Trophoblast cell (in vitro differentiated cells and primary cell): ENCODE measurements around the gene CDH3.

Source experiments
- DNase-seq, 2 donors: peaks; one replicate each; pipeline ENCODE4 v3.0.0-alpha.2; 2016
- H2AFZ ChIP-seq: 2 replicates; pipeline ENCODE4 v1.6.1; 2013; ENCODE audit warnings: low read length, moderate library complexity, mild to moderate bottlenecking; ENCODE audit not compliant: insufficient read depth, poor library complexity
- H2AK5ac ChIP-seq: 2 replicates; pipeline ENCODE4 v1.6.1; 2013; ENCODE audit warnings: mild to moderate bottlenecking, low read length
- H2BK120ac ChIP-seq: 2 replicates; pipeline ENCODE4 v1.6.1; 2013; ENCODE audit warnings: low read length, mild to moderate bottlenecking, moderate library complexity; ENCODE audit not compliant: insufficient read depth, poor library complexity
- H2BK12ac ChIP-seq: 2 replicates; pipeline ENCODE4 v1.6.1; 2013; ENCODE audit warnings: mild to moderate bottlenecking, low read length, moderate library complexity
- H2BK5ac ChIP-seq: 2 replicates; pipeline ENCODE4 v1.6.1; 2013; ENCODE audit warnings: low read length, low read depth, moderate library complexity, mild to moderate bottlenecking; ENCODE audit not compliant: poor library complexity
- H3K14ac ChIP-seq: 2 replicates; pipeline ENCODE4 v1.6.1; 2013; ENCODE audit warnings: mild to moderate bottlenecking, low read length
- H3K18ac ChIP-seq: 2 replicates; pipeline ENCODE4 v1.6.1; 2013; ENCODE audit warnings: mild to moderate bottlenecking, low read length
- H3K23ac ChIP-seq: 2 replicates; pipeline ENCODE4 v1.6.1; 2013; ENCODE audit warnings: low read length
- H3K27ac ChIP-seq: 2 replicates; pipeline ENCODE4 v1.5.1; 2013; ENCODE audit warnings: low read depth, mild to moderate bottlenecking, inconsistent platforms, low read length, moderate library complexity
- H3K27me3 ChIP-seq: 2 replicates; pipeline ENCODE4 v1.6.1; 2013; ENCODE audit warnings: inconsistent platforms, mild to moderate bottlenecking, low read length, moderate library complexity; ENCODE audit not compliant: insufficient read depth
- H3K36me3 ChIP-seq, 2 experiments: 1 replicate in 1 of 2; 2 replicates in 1 of 2; pipeline ENCODE4 v1.6.1; 2013; ENCODE audit warnings: low read length in 2 of 2, mild to moderate bottlenecking in 2 of 2, moderate library complexity in 1 of 2; ENCODE audit not compliant: insufficient read depth in 2 of 2, control insufficient read depth in 1 of 2
- H3K4ac ChIP-seq: 2 replicates; pipeline ENCODE4 v1.6.1; 2013; ENCODE audit warnings: low read depth, mild to moderate bottlenecking, low read length, moderate library complexity
- H3K4me1 ChIP-seq, 2 experiments: 1 replicate in 1 of 2; 2 replicates in 1 of 2; pipeline ENCODE4 v1.6.1; 2013; ENCODE audit warnings: low read length in 2 of 2, mild to moderate bottlenecking in 2 of 2, moderate library complexity in 1 of 2; ENCODE audit not compliant: insufficient read depth in 2 of 2, control insufficient read depth in 1 of 2
- H3K4me2 ChIP-seq: 2 replicates; pipeline ENCODE4 v1.6.1; 2013; ENCODE audit warnings: inconsistent platforms, mild to moderate bottlenecking, low read length, moderate library complexity
- H3K4me3 ChIP-seq: 2 replicates; pipeline ENCODE4 v1.5.1; 2013; ENCODE audit warnings: mild to moderate bottlenecking, low read depth, low read length, inconsistent platforms
- H3K79me1 ChIP-seq: one replicate; pipeline ENCODE4 v1.6.1; 2013; ENCODE audit warnings: low read length
- H3K79me2 ChIP-seq: 2 replicates; pipeline ENCODE4 v1.6.1; 2013; ENCODE audit warnings: low read length, mild to moderate bottlenecking; ENCODE audit not compliant: control insufficient read depth, insufficient read depth, poor library complexity
- H3K9ac ChIP-seq: 2 replicates; pipeline ENCODE4 v1.6.1; 2013; ENCODE audit warnings: mild to moderate bottlenecking, low read length
- H3K9me3 ChIP-seq: 2 replicates; pipeline ENCODE4 v1.6.1; 2013; ENCODE audit warnings: low read depth, mild to moderate bottlenecking, control low read depth, inconsistent platforms, low read length; ENCODE audit not compliant: insufficient read depth
- H4K12ac ChIP-seq: 2 replicates; pipeline ENCODE4 v1.6.1; 2013; ENCODE audit warnings: low read depth, mild to moderate bottlenecking, low read length, moderate library complexity
- H4K8ac ChIP-seq: 2 replicates; pipeline ENCODE4 v1.6.1; 2013; ENCODE audit warnings: low read depth, mild to moderate bottlenecking, low read length, moderate library complexity
- H4K91ac ChIP-seq: one replicate; pipeline ENCODE4 v1.6.1; 2013; ENCODE audit warnings: low read depth, mild to moderate bottlenecking, low read length, moderate library complexity
- WGBS: extraction: QIAGEN DNeasy Blood & Tissue Kit; methylation state at CpG from one replicate; pipeline ENCODE4 v1.1.7; 2013; ENCODE audit warnings: missing lambda C conversion rate; ENCODE audit not compliant: insufficient read length, insufficient coverage; ENCODE audit errors: extremely low coverage; 5-methylcytosine and 5-hydroxymethylcytosine counted together

The CDH3 gene

DNA sequence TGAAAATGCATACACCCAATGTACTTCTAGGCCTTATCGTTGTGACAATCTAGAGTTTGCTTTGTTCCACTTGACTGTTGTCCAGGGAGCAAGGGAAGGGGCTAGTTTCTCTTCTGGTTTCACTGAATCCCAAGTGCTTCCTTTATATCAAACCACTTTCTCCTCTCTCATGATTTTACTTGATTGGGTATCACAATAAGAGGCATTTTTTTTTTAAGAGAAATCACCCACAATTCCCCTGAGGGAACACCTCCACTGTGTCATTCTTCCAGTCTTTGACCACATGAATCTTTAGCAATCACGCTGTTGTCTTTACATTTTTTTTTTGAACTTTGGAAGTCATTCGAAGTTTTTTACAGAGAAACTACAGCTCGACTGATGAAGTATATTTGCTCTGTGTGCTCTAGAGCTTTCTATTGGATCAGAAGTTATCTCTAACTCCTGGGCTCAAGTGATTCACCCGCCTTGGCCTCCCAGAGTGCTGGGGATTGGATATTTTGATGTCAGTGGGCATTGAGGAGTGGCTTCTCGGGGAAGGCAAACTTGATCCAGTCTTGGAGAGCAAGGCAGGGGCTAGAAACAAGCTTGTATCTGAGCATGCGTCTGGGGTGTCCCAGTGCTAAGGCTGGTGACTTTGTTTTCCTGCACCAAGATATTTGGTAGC is 95.0 kb downstream of the CDH3 start:
- Histone ChIP-seq H3K4me1 (peaks cover 30 to 35% of the 10 kb centered on the region in 2 experiments), H4K91ac (no peak overlapping the region), H3K27me3 (no peaks in the 10 kb centered on the region), H3K23ac (no peak overlapping the region), H2BK120ac (no peak overlapping the region), H3K27ac (no peak overlapping the region), H2AK5ac (no peak overlapping the region), H3K79me1 (peaks cover 23% of the 10 kb centered on the region), H3K18ac (no peak overlapping the region), H3K14ac (no peak overlapping the region), H2BK5ac (no peak overlapping the region), H2AFZ (no peak overlapping the region), H3K36me3 (peaks cover 0 to 7% of the 10 kb centered on the region in 2 experiments), H3K79me2 (peaks cover 21% of the 10 kb centered on the region), H3K4me3 (no peak overlapping the region), H4K12ac (no peak overlapping the region), H2BK12ac (no peak overlapping the region), H3K4me2 (no peak overlapping the region), H4K8ac (no peak overlapping the region), H3K4ac (peak overlapping the region; percentile 29), H3K9ac (no peak overlapping the region), H3K9me3 (peaks cover 1% of the 10 kb centered on the region)
- no CpG with 5 or more reads among the region's 7 CpGs for WGBS
- DNase-seq = no peak

- no peak overlapping the region for H2BK12ac ChIP-seq
- no peak overlapping the region for H4K12ac ChIP-seq
- peaks cover 24% of the 10 kb centered on the region for H3K79me1 ChIP-seq
- H3K79me2 ChIP-seq = peaks cover 21% of the 10 kb centered on the region
- no peak overlapping the region for H4K91ac ChIP-seq
- no peaks in the 10 kb centered on the region for H3K27me3 ChIP-seq
- peak overlapping the region; percentile 73 for H3K4ac ChIP-seq
- H2BK120ac ChIP-seq = no peak overlapping the region
- no peak overlapping the region for H3K14ac ChIP-seq
- peaks cover 0 to 7% of the 10 kb centered on the region in 2 experiments for H3K36me3 ChIP-seq
- DNase-seq = no peak
- no peak overlapping the region for H3K23ac ChIP-seq
- peak overlapping the region; percentile 19 for H2AK5ac ChIP-seq
- no peak overlapping the region for H3K4me3 ChIP-seq
- H3K4me1 ChIP-seq = peaks cover 32 to 38% of the 10 kb centered on the region in 2 experiments
- no peak overlapping the region for H3K27ac ChIP-seq
- H3K9me3 ChIP-seq = peaks cover 1% of the 10 kb centered on the region
- H3K18ac ChIP-seq = no peak overlapping the region
- peak overlapping the region; percentile 18 for H2BK5ac ChIP-seq
- no peak overlapping the region for H3K9ac ChIP-seq
- H2AFZ ChIP-seq = no peak overlapping the region
- H3K4me2 ChIP-seq = no peak overlapping the region
- no CpG with 5 or more reads among the region's 9 CpGs for WGBS
- H4K8ac ChIP-seq = no peak overlapping the region
These were observed 95.7 kb downstream of the CDH3 start for GRCh38 chr16:68740628-68741346.

- H3K27me3 ChIP-seq = no peaks in the 10 kb centered on the region
- H3K4me3 ChIP-seq = no peak overlapping the region
- peaks cover 29 to 35% of the 10 kb centered on the region in 2 experiments for H3K4me1 ChIP-seq
- H3K18ac ChIP-seq = no peak overlapping the region
- H2BK12ac ChIP-seq = peak overlapping the region; percentile 63
- H4K12ac ChIP-seq = no peak overlapping the region
- H2BK5ac ChIP-seq = no peak overlapping the region
- H3K4ac ChIP-seq = peak overlapping the region; percentile 23
- H3K79me1 ChIP-seq = peaks cover 13% of the 10 kb centered on the region
- H3K9ac ChIP-seq = no peak overlapping the region
- no peak overlapping the region for H3K23ac ChIP-seq
- no peak overlapping the region for H4K8ac ChIP-seq
- H3K27ac ChIP-seq = peak overlapping the region; percentile 20
- no peak overlapping the region for H2AFZ ChIP-seq
- DNase-seq = no peak
- no peak overlapping the region for H2AK5ac ChIP-seq
- H3K79me2 ChIP-seq = peaks cover 18% of the 10 kb centered on the region
- H3K14ac ChIP-seq = no peak overlapping the region
- no peaks in the 10 kb centered on the region for H3K9me3 ChIP-seq
- H4K91ac ChIP-seq = no peak overlapping the region
- H3K4me2 ChIP-seq = no peak overlapping the region
- H3K36me3 ChIP-seq = peaks cover 5 to 7% of the 10 kb centered on the region in 2 experiments
- H2BK120ac ChIP-seq = peak overlapping the region; percentile 22
- no CpG with 5 or more reads among the region's 4 CpGs for WGBS
These were observed 98.6 kb downstream of the CDH3 start for GRCh38 chr16:68743664-68744063.

GRCh38 chr16:68744744-68745280 is 99.7 kb downstream of the CDH3 start:
- no peak overlapping the region for H3K14ac ChIP-seq
- peak overlapping the region; percentile 89 for H4K91ac ChIP-seq
- H3K18ac ChIP-seq = no peak overlapping the region
- H3K23ac ChIP-seq = no peak overlapping the region
- H3K79me2 ChIP-seq = peaks cover 21% of the 10 kb centered on the region
- H3K9ac ChIP-seq = no peak overlapping the region
- peak; percentile 96 to 99 for DNase-seq
- H2BK12ac ChIP-seq = peak overlapping the region; percentile 66
- no peaks in the 10 kb centered on the region for H3K9me3 ChIP-seq
- peaks cover 7 to 13% of the 10 kb centered on the region in 2 experiments for H3K36me3 ChIP-seq
- H4K8ac ChIP-seq = peak overlapping the region; percentile 45
- H3K27me3 ChIP-seq = no peaks in the 10 kb centered on the region
- peak overlapping the region; percentile 45 for H3K4me3 ChIP-seq
- H3K4me1 ChIP-seq = peaks cover 27 to 35% of the 10 kb centered on the region in 2 experiments
- H3K4me2 ChIP-seq = peak overlapping the region; percentile 67
- H3K27ac ChIP-seq = peak overlapping the region; percentile 88
- no peak overlapping the region for H2AFZ ChIP-seq
- WGBS = no CpG with 5 or more reads among the region's 11 CpGs
- no peak overlapping the region for H2AK5ac ChIP-seq
- H2BK5ac ChIP-seq = peak overlapping the region; percentile 62
- H3K4ac ChIP-seq = peak overlapping the region; percentile 39
- peak overlapping the region; percentile 77 for H2BK120ac ChIP-seq
- no peak overlapping the region for H4K12ac ChIP-seq
- H3K79me1 ChIP-seq = peaks cover 13% of the 10 kb centered on the region
